Astrocyte (in vitro differentiated cells and primary cell): Measurements from ENCODE around the gene NDUFS2. TPM values are rescaled to one million over a fixed set of nuclear protein-coding genes. Genes with fewer than 3 reads are reported as not detected.

Experiments
- DNase-seq: peaks from one replicate; pipeline ENCODE4 v3.0.0-alpha.2; 2010; ENCODE audit warnings: low read depth
- FAIRE-seq: peaks from 2 replicates; lab custom pipeline; 2011; peaks lifted over from hg19 to GRCh38; lab: Jason Lieb, UNC
- H2AFZ ChIP-seq: 2 replicates; pipeline ENCODE4 v1.6.0; 2012; ENCODE audit warnings: low read depth, low read length, inconsistent platforms
- H3K27ac ChIP-seq: 2 replicates; pipeline ENCODE4 v1.5.1; 2011; ENCODE audit warnings: low read depth, low read length, inconsistent platforms
- H3K27me3 ChIP-seq: 2 replicates; pipeline ENCODE4 v1.6.0; 2011; ENCODE audit warnings: low read length, inconsistent platforms; ENCODE audit not compliant: insufficient read depth
- H3K36me3 ChIP-seq: 2 replicates; pipeline ENCODE4 v1.5.1; 2011; ENCODE audit warnings: low read length, inconsistent platforms; ENCODE audit not compliant: insufficient read depth
- H3K4me1 ChIP-seq: 2 replicates; pipeline ENCODE4 v1.5.1; 2011; ENCODE audit warnings: low read length, inconsistent platforms; ENCODE audit not compliant: insufficient read depth
- H3K4me2 ChIP-seq: 2 replicates; pipeline ENCODE4 v1.6.0; 2012; ENCODE audit warnings: low read length, inconsistent platforms
- H3K4me3 ChIP-seq: 2 replicates; pipeline ENCODE4 v1.5.1; 2011; ENCODE audit warnings: low read depth, mild to moderate bottlenecking, low read length, inconsistent platforms; ENCODE audit not compliant: insufficient read depth
- H3K79me2 ChIP-seq: 2 replicates; pipeline ENCODE4 v1.6.0; 2012; ENCODE audit warnings: mild to moderate bottlenecking, low read length, inconsistent platforms; ENCODE audit not compliant: insufficient read depth
- H3K9ac ChIP-seq: 2 replicates; pipeline ENCODE4 v1.6.0; 2012; ENCODE audit warnings: mild to moderate bottlenecking, low read length, inconsistent platforms
- H3K9me3 ChIP-seq: 2 replicates; pipeline ENCODE4 v1.5.1; 2012; ENCODE audit warnings: low read depth, mild to moderate bottlenecking, low read length, inconsistent platforms; ENCODE audit not compliant: insufficient read depth
- H4K20me1 ChIP-seq: 2 replicates; pipeline ENCODE4 v1.6.0; 2012; ENCODE audit warnings: low read length, inconsistent platforms; ENCODE audit not compliant: insufficient read depth
- H3K27ac Mint-ChIP-seq: one replicate; pipeline ENCODE4 v1.8.0; 2021; ENCODE audit warnings: mild to moderate bottlenecking, mixed read lengths; ENCODE audit not compliant: unreplicated experiment
- H3K27me3 Mint-ChIP-seq: one replicate; pipeline ENCODE4 v1.8.0; 2021; ENCODE audit warnings: low read depth, mixed read lengths; ENCODE audit not compliant: unreplicated experiment
- H3K36me3 Mint-ChIP-seq: one replicate; pipeline ENCODE4 v1.8.0; 2021; ENCODE audit warnings: low read depth, mixed read lengths; ENCODE audit not compliant: unreplicated experiment
- H3K4me1 Mint-ChIP-seq: one replicate; pipeline ENCODE4 v1.8.0; 2021; ENCODE audit warnings: low read depth, mixed read lengths; ENCODE audit not compliant: unreplicated experiment
- H3K4me3 Mint-ChIP-seq: one replicate; pipeline ENCODE4 v1.8.0; 2021; ENCODE audit warnings: mild to moderate bottlenecking, moderate library complexity, mixed read lengths; ENCODE audit not compliant: unreplicated experiment
- H3K9me3 Mint-ChIP-seq: one replicate; pipeline ENCODE4 v1.8.0; 2021; ENCODE audit warnings: mild to moderate bottlenecking, mixed read lengths; ENCODE audit not compliant: unreplicated experiment
- EZH2 ChIP-seq: IDR thresholded peaks from 2 replicates; pipeline ENCODE4 v1.6.1; 2012; ENCODE audit warnings: mild to moderate bottlenecking, low read length, inconsistent platforms; ENCODE audit not compliant: insufficient read depth
- total RNA-seq: library from RNA; stranded (reverse); gene quantifications from 2 replicates; pipeline ENCODE4 v1.2.1, GENCODE V29; 2021
- TF ChIP-seq, protein P1 (sequence below): IDR thresholded peaks from 2 replicates; pipeline ENCODE4 v1.5.1; 2011; ENCODE audit warnings: low read depth, mild to moderate bottlenecking, inconsistent platforms, low read length, moderate library complexity; ENCODE audit not compliant: insufficient read depth

The NDUFS2 gene
- total RNA-seq, 1 donor from 2014 or later, result 59.9 TPM

DNA sequence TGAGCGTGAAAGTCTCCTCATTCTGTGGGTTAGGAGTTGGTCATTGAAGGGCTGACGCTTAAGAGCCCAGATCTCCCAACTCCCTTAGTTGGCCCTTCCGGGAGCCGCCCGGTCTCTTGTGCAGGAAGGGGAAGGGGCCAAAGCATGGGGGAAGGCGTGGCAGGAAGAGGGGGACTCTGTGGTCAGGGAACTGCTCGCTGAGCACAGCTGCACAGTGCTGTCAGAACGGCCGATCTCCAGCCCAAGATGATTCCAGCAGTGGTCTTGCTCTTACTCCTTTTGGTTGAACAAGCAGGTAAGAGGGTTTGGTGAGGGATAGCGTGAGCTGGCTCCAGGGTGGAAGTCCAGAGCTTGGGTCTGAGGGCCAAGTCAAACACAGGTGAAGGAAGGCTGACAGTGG is 12.9 kb downstream of the NDUFS2 start, which contains the start of gene FCER1G:
Gene FCER1G, plus strand, starts transcription at position 220 of the 400 bp plus-strand sequence. Its CDS starts 27 bp downstream, at position 247.
- Mint-ChIP-seq H3K27me3 (no peaks in the 10 kb centered on the region), H3K36me3 (peaks cover 29% of the 10 kb centered on the region), H3K27ac (no peak within 1 kb of the TSS), H3K9me3 (no peaks in the 10 kb centered on the region), H3K4me3 (no peak within 1 kb of the TSS), H3K4me1 (peaks cover 17% of the 10 kb centered on the region)
- no peak within 1 kb of the TSS for H3K4me2 ChIP-seq
- TF ChIP-seq, protein P1, sequence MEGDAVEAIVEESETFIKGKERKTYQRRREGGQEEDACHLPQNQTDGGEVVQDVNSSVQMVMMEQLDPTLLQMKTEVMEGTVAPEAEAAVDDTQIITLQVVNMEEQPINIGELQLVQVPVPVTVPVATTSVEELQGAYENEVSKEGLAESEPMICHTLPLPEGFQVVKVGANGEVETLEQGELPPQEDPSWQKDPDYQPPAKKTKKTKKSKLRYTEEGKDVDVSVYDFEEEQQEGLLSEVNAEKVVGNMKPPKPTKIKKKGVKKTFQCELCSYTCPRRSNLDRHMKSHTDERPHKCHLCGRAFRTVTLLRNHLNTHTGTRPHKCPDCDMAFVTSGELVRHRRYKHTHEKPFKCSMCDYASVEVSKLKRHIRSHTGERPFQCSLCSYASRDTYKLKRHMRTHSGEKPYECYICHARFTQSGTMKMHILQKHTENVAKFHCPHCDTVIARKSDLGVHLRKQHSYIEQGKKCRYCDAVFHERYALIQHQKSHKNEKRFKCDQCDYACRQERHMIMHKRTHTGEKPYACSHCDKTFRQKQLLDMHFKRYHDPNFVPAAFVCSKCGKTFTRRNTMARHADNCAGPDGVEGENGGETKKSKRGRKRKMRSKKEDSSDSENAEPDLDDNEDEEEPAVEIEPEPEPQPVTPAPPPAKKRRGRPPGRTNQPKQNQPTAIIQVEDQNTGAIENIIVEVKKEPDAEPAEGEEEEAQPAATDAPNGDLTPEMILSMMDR, result no peak
- no peak for TF ChIP-seq EZH2
- no peak within 1 kb of the TSS for H3K4me3 ChIP-seq
- no peak within 1 kb of the TSS for H2AFZ ChIP-seq
- no peak for FAIRE-seq
- H4K20me1 ChIP-seq, result peaks cover 4% of the 10 kb centered on the region
- no peak for DNase-seq
- H3K4me1 ChIP-seq, result peaks cover 14% of the 10 kb centered on the region
- H3K9ac ChIP-seq, result no peak within 1 kb of the TSS
- peaks cover 26% of the 10 kb centered on the region for H3K36me3 ChIP-seq
- no peaks in the 10 kb centered on the region for H3K27me3 ChIP-seq
- peaks cover 4% of the 10 kb centered on the region for H3K79me2 ChIP-seq
- H3K27ac ChIP-seq, result no peak within 1 kb of the TSS
- H3K9me3 ChIP-seq, result no peaks in the 10 kb centered on the region

DNA sequence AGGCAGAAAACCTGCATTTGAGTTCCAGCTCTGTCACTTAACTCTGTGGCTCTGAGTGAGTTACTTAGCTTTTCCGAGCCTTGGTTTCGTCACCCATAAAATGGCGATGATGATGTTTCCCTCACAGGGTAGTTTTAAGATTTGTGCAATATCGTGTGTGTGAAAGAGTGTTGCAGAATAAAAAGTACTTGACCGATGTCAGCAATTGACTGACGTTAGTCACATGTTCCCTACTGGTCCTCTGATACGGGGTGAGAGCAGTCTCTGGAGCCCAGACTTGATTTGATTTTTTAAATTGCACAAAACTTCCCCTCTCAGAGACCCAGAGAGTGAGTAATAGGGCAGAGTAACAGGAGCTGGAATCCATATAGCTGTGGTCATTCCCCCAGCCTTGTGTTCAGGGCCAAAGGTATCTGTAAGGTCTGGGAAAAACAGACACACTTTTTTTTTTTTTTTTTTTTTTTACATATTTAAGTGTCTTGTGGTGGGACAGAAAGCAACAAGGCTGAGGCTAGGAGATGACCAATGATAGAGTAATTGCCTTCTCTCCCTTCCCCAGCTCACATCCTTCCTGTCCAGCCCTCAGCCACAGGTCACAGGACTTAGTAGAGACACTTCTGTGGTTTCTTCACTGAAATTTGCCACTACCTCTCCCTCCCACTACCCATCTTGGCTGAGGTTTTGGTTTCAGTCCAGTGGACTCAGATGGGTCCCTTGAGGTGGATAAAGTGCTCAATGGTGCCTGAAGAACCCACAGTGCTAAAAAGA is 15.0 kb downstream of the NDUFS2 start:
- H3K27me3 Mint-ChIP-seq, result peaks cover 3% of the 10 kb centered on the region
- peaks cover 15% of the 10 kb centered on the region for H3K4me1 Mint-ChIP-seq
- FAIRE-seq (no peak), DNase-seq (peak; percentile 75)
- Histone ChIP-seq H3K27me3 (no peaks in the 10 kb centered on the region), H3K27ac (peak overlapping the region; percentile 48), H3K9ac (peak overlapping the region; percentile 48), H3K79me2 (no peaks in the 10 kb centered on the region), H3K4me3 (no peak overlapping the region), H4K20me1 (no peaks in the 10 kb centered on the region), H3K4me1 (peaks cover 14% of the 10 kb centered on the region), H3K36me3 (peaks cover 18% of the 10 kb centered on the region), H3K9me3 (no peaks in the 10 kb centered on the region), H2AFZ (no peak overlapping the region), H3K4me2 (peak overlapping the region; percentile 52)
- H3K27ac Mint-ChIP-seq, result peak overlapping the region; percentile 96
- H3K36me3 Mint-ChIP-seq, result peaks cover 19% of the 10 kb centered on the region
- H3K4me3 Mint-ChIP-seq, result no peak overlapping the region
- TF ChIP-seq, protein P1, result no peak
- no peaks in the 10 kb centered on the region for H3K9me3 Mint-ChIP-seq

DNA sequence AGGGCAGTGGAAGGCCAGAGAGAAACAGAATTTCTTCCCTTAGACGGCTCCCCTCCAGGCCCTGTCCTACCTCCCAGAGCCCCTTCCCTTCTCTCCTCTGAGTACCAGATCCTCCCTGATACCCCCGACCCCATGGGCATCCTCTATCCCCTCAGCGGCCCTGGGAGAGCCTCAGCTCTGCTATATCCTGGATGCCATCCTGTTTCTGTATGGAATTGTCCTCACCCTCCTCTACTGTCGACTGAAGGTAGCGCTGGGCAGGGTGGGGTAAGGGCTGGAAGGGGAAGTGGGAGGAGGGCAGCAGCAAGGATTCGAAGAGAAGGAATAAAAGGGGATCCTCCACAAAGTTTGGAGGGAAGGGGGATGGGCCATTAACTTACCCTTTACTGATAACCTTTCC is 15.7 kb downstream of the NDUFS2 start:
- Mint-ChIP-seq H3K4me1 (peaks cover 15% of the 10 kb centered on the region), H3K9me3 (no peaks in the 10 kb centered on the region), H3K27ac (peak overlapping the region; percentile 77), H3K27me3 (peaks cover 5% of the 10 kb centered on the region), H3K36me3 (peaks cover 17% of the 10 kb centered on the region), H3K4me3 (no peak overlapping the region)
- no peak for FAIRE-seq
- Histone ChIP-seq H3K4me2 (peak overlapping the region; percentile 52), H3K27ac (peak overlapping the region; percentile 48), H3K9me3 (no peaks in the 10 kb centered on the region), H3K79me2 (no peaks in the 10 kb centered on the region), H4K20me1 (no peaks in the 10 kb centered on the region), H2AFZ (no peak overlapping the region), H3K4me3 (no peak overlapping the region), H3K36me3 (peaks cover 16% of the 10 kb centered on the region), H3K9ac (peak overlapping the region; percentile 48), H3K27me3 (no peaks in the 10 kb centered on the region), H3K4me1 (peaks cover 14% of the 10 kb centered on the region)
- no peak for DNase-seq
- TF ChIP-seq, protein P1, result no peak
- no peak for TF ChIP-seq EZH2
